Common myeloid progenitor, CD34-positive (primary cell): Measurements from ENCODE around the gene PLPP4.

Source experiments
- CTCF ChIA-PET: fragments of 350-600 bp; sonication (Branson Sonifier 250); formaldehyde crosslinking; loops from one replicate; lab custom pipeline; 2021; ENCODE audit warnings: antibody characterized with exemption; lab: Charles Lee
- POLR2A ChIA-PET: fragments of 350-600 bp; sonication (Branson Sonifier 250); formaldehyde crosslinking; loops from one replicate; lab custom pipeline; 2021; ENCODE audit warnings: antibody characterized with exemption; lab: Charles Lee
- DNase-seq, 3 donors: peaks; one replicate each; pipeline versions ENCODE4 v3.0.0 to v3.0.0-alpha.2; 2013
- H3K27ac ChIP-seq, 2 experiments: 1 replicate in 1 of 2; 2 replicates in 1 of 2; pipeline ENCODE4 v1.7.0; 2013; ENCODE audit warnings: inconsistent platforms in 2 of 2, low read length in 2 of 2, mild to moderate bottlenecking in 2 of 2, low read depth in 1 of 2, moderate library complexity in 1 of 2; ENCODE audit not compliant: severe bottlenecking in 2 of 2, insufficient read depth in 1 of 2, poor library complexity in 1 of 2
- H3K27me3 ChIP-seq, 5 experiments: replicated peaks in 2 of 5; 1 replicate in 3 of 5; 2 replicates in 2 of 5; pipeline versions ENCODE4 v1.6.1 to v1.7.0; 2013; ENCODE audit warnings: low read length in 4 of 5, mild to moderate bottlenecking in 2 of 5, moderate library complexity in 2 of 5, inconsistent platforms in 1 of 5; ENCODE audit not compliant: insufficient read depth in 5 of 5, control insufficient read depth in 4 of 5
- H3K36me3 ChIP-seq, 4 experiments: 1 replicate in 2 of 4; 2 replicates in 2 of 4; pipeline versions ENCODE4 v1.6.1 to v1.7.0; 2013; ENCODE audit warnings: low read length in 3 of 4, control low read depth in 1 of 4, mild to moderate bottlenecking in 1 of 4; ENCODE audit not compliant: control insufficient read depth in 4 of 4, insufficient read depth in 4 of 4
- H3K4me1 ChIP-seq, 4 experiments: 1 replicate in 3 of 4; 2 replicates in 1 of 4; pipeline versions ENCODE4 v1.6.1 to v1.7.1; 2013; ENCODE audit warnings: low read length in 3 of 4, mild to moderate bottlenecking in 3 of 4, control low read depth in 1 of 4, inconsistent platforms in 1 of 4, moderate library complexity in 1 of 4; ENCODE audit not compliant: control insufficient read depth in 4 of 4, insufficient read depth in 4 of 4; ENCODE audit errors: control extremely low read depth in 1 of 4
- H3K4me3 ChIP-seq, 7 experiments: 1 replicate in 4 of 7; 2 replicates in 3 of 7; pipeline versions ENCODE4 v1.5.1 to v1.7.0; 2013; ENCODE audit warnings: mild to moderate bottlenecking in 7 of 7, low read length in 6 of 7, moderate library complexity in 6 of 7, inconsistent platforms in 2 of 7, low read depth in 2 of 7, control low read depth in 1 of 7; ENCODE audit not compliant: insufficient read depth in 4 of 7, control insufficient read depth in 1 of 7; ENCODE audit errors: extremely low read depth in 1 of 7
- H3K9me3 ChIP-seq, 5 experiments: 1 replicate in 4 of 5; 2 replicates in 1 of 5; pipeline versions ENCODE4 v1.6.1 to v1.7.1; 2013; ENCODE audit warnings: low read length in 4 of 5, mild to moderate bottlenecking in 2 of 5, inconsistent platforms in 1 of 5, low read depth in 1 of 5, moderate library complexity in 1 of 5; ENCODE audit not compliant: control insufficient read depth in 4 of 5, insufficient read depth in 2 of 5; ENCODE audit errors: control extremely low read depth in 1 of 5
- WGBS: methylation state at CpG from one replicate; pipeline ENCODE4 v1.1.5; 2013; ENCODE audit not compliant: insufficient coverage; 5-methylcytosine and 5-hydroxymethylcytosine counted together

The PLPP4 gene

GRCh38 chr10:120559800-120560199, 102.8 kb downstream of the PLPP4 start:
- no peaks in the 10 kb centered on the region for H3K4me1 ChIP-seq
- H3K4me3 ChIP-seq, result no peak overlapping the region
- 95% methylated on average over 11 of the region's 11 CpGs for WGBS
- POLR2A ChIA-PET, result no interaction called here
- H3K27me3 ChIP-seq, result no peaks in the 10 kb centered on the region
- no peaks in the 10 kb centered on the region for H3K36me3 ChIP-seq
- CTCF ChIA-PET, result no interaction called here
- DNase-seq, result peak in 2 of 3 donors; percentile 7
- peaks cover 0 to 1% (median 0%) of the 10 kb centered on the region in 5 experiments for H3K9me3 ChIP-seq
- no peak overlapping the region for H3K27ac ChIP-seq

- no peak overlapping the region for H3K4me3 ChIP-seq
- H3K27me3 ChIP-seq, result no peaks in the 10 kb centered on the region
- no peaks in the 10 kb centered on the region for H3K4me1 ChIP-seq
- H3K27ac ChIP-seq, result no peak overlapping the region
- DNase-seq, result no peak
- WGBS, result no CpG with 5 or more reads among the region's 9 CpGs
- CTCF ChIA-PET, result no interaction called here
- no peaks in the 10 kb centered on the region for H3K36me3 ChIP-seq
- no peaks in the 10 kb centered on the region for H3K9me3 ChIP-seq
- POLR2A ChIA-PET, result no interaction called here
Observed at GRCh38 chr10:120562956-120563355, 105.9 kb downstream of the PLPP4 start.

GRCh38 chr10:120570418-120570817, 113.4 kb downstream of the PLPP4 start:
- H3K4me1 ChIP-seq, result no peaks in the 10 kb centered on the region
- peaks cover 0 to 2% (median 0%) of the 10 kb centered on the region in 5 experiments for H3K27me3 ChIP-seq
- no peaks in the 10 kb centered on the region for H3K36me3 ChIP-seq
- no peaks in the 10 kb centered on the region for H3K9me3 ChIP-seq
- ChIA-PET CTCF (no interaction called here), POLR2A (no interaction called here)
- no peak for DNase-seq
- H3K27ac ChIP-seq, result no peak overlapping the region
- H3K4me3 ChIP-seq, result no peak overlapping the region
- WGBS, result 100% methylated on average over 1 of the region's 2 CpGs

- ChIA-PET POLR2A (no interaction called here), CTCF (no interaction called here)
- H3K9me3 ChIP-seq, result no peaks in the 10 kb centered on the region
- H3K36me3 ChIP-seq, result no peaks in the 10 kb centered on the region
- no peak overlapping the region for H3K27ac ChIP-seq
- H3K27me3 ChIP-seq, result peaks cover 0 to 2% (median 0%) of the 10 kb centered on the region in 5 experiments
- no peak overlapping the region for H3K4me3 ChIP-seq
- DNase-seq, result no peak
- H3K4me1 ChIP-seq, result no peaks in the 10 kb centered on the region
Observed at GRCh38 chr10:120571266-120571665, 114.2 kb downstream of the PLPP4 start.

GRCh38 chr10:120572307-120572706, 115.3 kb downstream of the PLPP4 start:
- ChIA-PET CTCF (no interaction called here), POLR2A (no interaction called here)
- no peaks in the 10 kb centered on the region for H3K36me3 ChIP-seq
- no peak overlapping the region for H3K27ac ChIP-seq
- no CpG with 5 or more reads among the region's 1 CpG for WGBS
- H3K4me1 ChIP-seq, result no peaks in the 10 kb centered on the region
- no peak for DNase-seq
- no peaks in the 10 kb centered on the region for H3K9me3 ChIP-seq
- no peak overlapping the region for H3K4me3 ChIP-seq
- peaks cover 0 to 2% (median 0%) of the 10 kb centered on the region in 5 experiments for H3K27me3 ChIP-seq

- no peaks in the 10 kb centered on the region for H3K4me1 ChIP-seq
- H3K9me3 ChIP-seq, result no peaks in the 10 kb centered on the region
- DNase-seq, result peak in 1 of 3 donors; percentile 10
- ChIA-PET POLR2A (no interaction called here), CTCF (interaction anchor here (1.6 kb wide), 1 partner anchor 15 kb away, joined by 3 read pairs; no protein-coding TSS in a partner anchor)
- no CpG with 5 or more reads among the region's 2 CpGs for WGBS
- H3K36me3 ChIP-seq, result no peaks in the 10 kb centered on the region
- H3K27ac ChIP-seq, result no peak overlapping the region
- H3K27me3 ChIP-seq, result peaks cover 0 to 2% (median 0%) of the 10 kb centered on the region in 5 experiments
- H3K4me3 ChIP-seq, result no peak overlapping the region
Observed at GRCh38 chr10:120573355-120573754, 116.3 kb downstream of the PLPP4 start.

GRCh38 chr10:120574981-120575380, 118.0 kb downstream of the PLPP4 start:
- no peak for DNase-seq
- H3K4me1 ChIP-seq, result no peaks in the 10 kb centered on the region
- H3K9me3 ChIP-seq, result no peaks in the 10 kb centered on the region
- no peaks in the 10 kb centered on the region for H3K36me3 ChIP-seq
- no peak overlapping the region for H3K4me3 ChIP-seq
- ChIA-PET CTCF (no interaction called here), POLR2A (no interaction called here)
- peaks cover 0 to 2% (median 0%) of the 10 kb centered on the region in 5 experiments for H3K27me3 ChIP-seq
- WGBS, result 90% methylated on average over 13 of the region's 13 CpGs
- H3K27ac ChIP-seq, result no peak overlapping the region
